NCI-H524 (cell line): ENCODE results near the gene KRT31.
"Not testable (repeated sequence)": the region's sequence is repeated elsewhere in the genome, so short reads cannot be mapped to it uniquely, and the experiment has no call there.

Experiments used
- DNase-seq, 2 experiments: peaks; one replicate each; lab custom pipeline; 2025; lab: John Stamatoyannopoulos, UW

The KRT31 gene

DNA sequence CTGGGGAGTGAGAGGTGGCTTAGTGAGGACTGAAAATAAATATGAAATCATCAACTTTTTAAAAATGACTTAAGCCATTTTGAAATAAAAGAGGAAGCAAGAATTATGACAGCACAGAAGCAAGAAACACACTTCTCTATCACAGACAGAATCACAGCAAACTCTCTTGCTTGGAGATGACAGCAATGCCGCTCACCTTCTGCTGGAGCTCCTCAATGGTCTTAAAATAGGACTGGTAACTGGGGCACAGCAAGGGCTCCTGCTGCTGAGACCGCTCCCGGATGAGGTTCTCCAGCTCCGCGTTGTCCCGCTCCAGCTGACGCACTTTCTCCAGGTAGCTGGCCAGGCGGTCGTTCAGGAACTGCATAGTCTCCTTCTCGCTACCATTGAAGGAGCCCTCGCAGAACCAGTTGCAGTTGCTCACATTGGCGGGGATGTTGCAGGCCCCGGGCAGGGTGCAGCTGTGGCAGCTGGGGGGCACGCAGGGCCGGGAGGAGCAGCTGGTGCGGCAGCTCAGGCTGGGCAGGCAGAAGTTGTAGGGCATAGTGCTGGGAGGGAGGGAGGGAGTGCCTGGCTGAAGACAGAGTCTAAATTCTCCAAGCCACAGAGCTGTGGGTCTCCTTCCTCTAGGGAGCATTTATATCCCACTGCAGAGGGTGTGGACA is at the start of gene KRT31:
KRT31 (minus strand) TSS at position 613 of the 665 bp plus-strand sequence; CDS start at position 544, 69 bp downstream.
- no peak for DNase-seq

DNA sequence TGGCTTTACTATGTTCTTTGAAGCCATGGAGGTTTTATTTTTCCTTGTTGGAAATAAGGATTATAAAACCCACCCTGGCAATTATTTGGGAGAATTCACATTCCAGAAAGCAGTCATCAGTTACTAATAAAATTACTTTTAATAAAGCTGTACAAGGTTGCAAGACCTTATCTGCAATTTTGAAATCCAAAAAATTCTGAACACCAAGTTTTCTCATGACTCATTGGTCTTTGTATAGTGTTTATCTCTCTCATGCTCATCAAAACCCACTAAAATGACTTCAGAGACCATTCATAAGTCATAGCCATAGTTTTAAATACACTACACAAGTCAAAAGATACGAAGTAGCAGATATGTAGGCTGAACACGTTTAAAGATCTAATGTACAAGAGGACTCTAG is 49.4 kb upstream of the KRT31 start:
- no peak for DNase-seq

DNA sequence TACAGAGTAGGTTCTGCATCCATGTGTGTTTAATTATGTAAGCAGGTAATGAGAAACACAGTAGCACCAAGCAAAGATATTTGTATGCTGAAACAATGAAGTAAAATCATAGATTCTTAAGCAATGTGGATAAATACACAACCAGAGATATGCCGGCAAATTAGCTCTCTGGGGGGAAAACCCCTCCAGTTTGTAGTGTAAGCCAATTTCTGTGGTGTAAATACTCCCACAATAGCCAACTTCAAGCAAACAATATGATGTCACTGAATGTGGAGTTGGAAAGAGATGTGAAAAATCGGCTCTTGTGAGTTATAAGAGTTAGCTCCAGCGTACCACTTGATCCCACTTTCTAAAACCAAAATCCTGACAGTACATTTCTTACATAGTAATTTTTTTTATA is 47.2 kb upstream of the KRT31 start:
- no peak for DNase-seq

DNA sequence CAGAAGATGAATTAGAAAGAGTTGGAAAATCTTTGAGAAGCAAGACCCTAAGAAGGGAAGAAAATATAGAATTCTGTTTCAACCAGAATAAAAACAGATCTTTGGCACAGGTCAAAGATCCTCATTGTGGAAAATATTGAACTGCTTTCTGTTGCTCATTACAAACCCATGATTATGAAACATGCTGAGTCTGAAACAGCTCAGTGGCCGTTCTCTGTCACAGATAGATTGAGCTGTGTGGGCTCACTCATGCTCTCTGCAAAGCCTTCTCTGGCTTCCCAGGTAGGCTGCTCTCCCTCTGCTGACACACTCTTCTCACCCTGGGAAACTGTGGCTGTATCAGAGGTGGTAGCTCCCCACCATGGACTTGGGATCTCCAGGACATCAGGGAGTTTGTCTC is 46.8 kb upstream of the KRT31 start:
- DNase-seq, result no peak

DNA sequence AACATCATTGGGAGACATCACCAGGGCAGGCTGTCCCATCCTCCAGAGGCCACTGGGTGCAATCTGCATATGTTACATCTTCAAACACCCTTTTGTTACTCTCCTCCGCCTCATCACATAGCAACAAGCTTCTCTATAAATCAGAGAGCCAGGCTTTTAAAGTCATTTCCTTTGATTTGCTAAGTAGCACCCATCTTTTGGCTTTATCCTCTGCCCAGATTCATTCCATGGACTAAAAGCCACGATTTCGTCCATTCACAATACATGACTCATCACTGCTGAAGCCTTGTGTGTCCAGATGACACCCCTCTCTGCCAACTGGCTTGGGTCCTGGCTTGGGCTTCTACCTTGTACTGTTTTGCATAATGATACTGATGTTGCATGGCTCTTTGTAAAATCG is 45.3 kb upstream of the KRT31 start:
- DNase-seq, result no peak

DNA sequence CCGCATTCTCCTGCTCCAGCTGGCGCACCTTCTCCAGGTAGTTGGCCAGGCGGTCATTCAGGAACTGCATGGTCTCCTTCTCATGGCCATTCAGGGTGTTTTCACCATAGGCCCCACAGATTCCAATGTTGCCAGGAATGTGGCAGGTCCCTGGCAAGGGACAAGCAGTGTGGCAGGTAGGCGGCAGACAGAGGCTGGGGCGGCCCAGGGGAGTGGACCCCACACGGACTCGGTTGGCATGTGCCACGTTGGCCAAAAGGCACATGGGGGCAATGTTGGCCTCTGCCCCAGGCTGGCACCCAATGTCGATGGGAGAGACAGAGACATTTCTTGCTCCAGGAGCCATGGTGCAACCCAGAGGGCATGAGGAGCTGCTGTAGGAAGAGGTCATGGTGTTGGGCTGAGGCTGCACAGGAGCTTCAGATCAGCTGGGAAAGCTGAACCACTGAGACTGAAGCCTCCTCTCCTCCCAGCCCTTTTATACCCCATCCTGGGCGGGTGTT is 43.2 kb upstream of the KRT31 start, which contains the start of gene KRT38:
KRT38 (minus strand) TSS at position 453 of the 503 bp plus-strand sequence; CDS start at position 391, 62 bp downstream.
- DNase-seq, result no peak

DNA sequence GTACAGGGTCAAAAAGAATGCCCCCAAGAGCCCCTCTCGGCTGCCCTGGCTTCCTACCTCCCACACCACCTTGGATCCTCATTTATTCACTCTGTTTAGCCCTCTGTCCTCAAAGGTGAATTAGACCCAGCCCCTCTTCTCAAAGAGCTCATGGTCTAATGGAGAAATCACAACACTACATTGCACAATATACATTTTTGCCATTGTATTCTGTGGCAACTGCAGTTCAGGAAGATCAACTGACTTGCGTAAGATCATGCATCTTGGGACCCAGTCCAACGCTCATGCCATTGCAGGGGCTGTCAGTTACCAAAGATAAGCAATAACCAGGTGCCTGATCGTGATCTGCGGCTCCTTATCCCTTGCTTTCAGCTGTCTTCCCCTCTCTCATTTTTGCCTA is 42.0 kb upstream of the KRT31 start:
- no peak for DNase-seq

DNA sequence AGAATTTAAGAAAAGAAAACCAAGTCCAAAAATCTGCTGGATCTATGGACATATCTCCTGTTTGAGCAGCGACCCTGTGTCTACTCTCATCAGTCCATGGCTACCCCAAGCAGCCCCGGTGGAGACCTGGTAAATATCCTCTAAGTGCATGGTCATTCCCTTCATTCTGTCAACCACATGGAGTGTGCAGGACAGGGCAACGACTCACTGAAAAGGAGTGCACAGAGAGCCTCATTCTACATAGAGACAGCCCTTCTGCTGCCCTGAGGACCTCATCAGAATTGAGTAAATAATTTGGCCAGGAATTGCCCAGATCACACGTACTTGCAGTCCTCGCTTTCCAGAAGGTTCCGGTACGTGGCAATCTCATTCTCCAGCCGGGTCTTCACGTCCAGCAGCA is 40.4 kb upstream of the KRT31 start:
- DNase-seq, result no peak

DNA sequence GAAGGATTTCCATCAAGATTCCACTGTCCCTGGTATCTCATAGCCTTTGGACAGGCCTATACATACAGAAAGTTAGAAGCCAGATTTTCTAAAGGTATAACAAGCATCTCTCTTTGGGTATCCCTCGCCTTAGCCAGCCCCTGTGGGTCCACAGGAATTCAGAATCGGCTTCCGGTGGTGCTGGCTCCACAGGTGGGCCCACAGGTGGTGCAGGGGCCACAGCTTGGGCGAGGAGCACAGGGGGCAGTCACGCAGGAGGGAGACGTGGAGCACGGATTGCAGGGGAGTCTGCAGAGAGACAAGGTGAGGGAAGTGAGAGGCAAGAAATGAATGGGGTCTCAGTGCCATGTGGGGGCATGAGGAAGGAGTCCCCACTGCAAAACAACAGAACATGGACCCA is 39.8 kb upstream of the KRT31 start:
- DNase-seq, result no peak

DNA sequence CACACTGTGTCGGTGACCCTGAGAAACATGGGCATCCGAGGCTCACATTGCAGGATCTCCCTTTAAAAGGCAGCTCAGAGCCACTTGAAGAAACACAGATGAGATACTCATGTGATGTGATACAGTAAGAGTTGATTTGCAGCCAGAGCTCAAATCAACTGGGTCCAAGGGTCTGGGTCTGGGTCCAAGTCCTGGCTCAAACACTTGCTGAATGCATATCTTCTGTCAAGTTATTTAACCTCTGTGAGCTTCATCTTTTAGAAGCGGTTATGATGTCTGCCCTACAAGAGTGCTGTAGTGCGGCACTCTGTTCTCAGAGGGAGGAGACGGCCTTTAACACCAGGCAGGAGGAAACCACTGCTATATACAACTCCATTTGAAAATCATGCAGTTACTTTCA is 37.0 kb upstream of the KRT31 start:
- no peak for DNase-seq

DNA sequence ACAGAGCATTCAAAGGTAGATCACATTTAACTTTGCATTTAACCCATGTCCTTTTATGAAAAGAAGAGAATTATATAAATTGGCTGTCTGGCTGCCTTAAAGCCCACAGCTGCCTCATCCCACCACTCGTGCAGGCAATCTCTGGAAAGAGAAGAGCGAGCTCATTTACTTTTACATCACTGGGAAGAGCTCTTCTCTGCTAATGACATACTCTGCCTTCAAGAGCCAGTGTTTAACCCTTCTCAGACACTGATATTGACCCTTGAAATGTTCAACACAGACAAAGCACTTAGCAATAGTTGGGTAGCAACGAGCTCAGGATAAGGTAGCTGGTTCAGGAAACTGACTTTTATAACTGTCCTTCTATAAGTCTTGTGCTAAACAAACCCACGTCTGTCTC is 36.6 kb upstream of the KRT31 start:
- no peak for DNase-seq

DNA sequence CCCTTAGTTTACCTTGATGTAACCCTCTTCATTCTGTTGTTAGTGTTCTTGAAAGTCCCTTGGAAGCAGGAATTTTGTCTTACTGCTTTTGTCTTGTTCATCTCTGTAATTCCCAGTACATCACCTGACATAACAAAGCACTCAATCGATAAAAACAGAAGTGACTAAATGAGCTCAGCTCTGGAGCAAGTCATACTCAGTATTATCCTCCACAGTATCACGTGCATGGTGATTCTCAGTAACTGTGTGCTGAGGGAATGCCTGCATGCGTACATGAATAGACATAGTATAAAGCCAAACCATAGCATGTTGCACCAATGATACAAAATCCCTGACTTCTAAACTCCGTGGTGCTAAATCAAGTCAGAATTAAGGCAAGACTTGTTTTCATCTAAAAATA is 36.2 kb upstream of the KRT31 start:
- DNase-seq, result no peak

DNA sequence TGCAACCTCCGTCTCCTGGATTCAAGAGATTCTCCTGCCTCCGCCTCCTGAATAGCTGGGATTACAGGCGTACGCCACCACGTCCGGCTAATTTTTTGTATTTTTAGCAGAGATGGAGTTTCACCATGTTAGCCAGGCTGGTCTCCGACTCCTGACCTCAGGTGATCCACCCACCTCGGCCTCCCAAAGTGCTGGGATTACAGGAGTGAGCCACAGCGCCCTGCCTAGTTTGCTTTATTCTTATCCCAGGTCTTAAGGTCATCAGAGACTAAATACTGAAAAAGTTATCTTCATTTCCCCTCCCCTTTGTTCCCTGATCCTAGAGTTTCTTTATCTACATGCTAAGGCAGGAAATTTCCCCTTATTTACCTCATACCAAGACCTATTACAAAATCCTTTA is 33.0 kb upstream of the KRT31 start:
- DNase-seq, result not testable (repeated sequence)

DNA sequence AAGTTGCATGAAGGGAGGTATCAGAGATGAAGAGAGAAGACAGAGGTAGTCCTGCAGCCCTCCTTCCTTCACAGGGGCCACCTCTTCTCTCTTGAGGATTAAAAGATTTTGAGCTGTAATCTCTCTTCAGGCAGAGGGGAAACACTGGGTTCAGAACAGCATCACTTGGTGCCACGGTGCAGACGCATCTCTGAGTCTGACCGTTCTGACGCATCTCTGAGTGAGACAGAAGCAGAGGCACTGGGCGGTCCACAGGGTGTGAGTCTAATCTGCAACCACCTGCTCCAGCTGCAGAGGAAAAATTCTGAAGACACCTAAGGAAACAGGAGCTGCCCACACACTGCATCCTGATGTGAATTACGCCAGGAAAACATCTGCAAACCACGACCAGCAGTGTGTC is 32.3 kb upstream of the KRT31 start:
- no peak for DNase-seq

DNA sequence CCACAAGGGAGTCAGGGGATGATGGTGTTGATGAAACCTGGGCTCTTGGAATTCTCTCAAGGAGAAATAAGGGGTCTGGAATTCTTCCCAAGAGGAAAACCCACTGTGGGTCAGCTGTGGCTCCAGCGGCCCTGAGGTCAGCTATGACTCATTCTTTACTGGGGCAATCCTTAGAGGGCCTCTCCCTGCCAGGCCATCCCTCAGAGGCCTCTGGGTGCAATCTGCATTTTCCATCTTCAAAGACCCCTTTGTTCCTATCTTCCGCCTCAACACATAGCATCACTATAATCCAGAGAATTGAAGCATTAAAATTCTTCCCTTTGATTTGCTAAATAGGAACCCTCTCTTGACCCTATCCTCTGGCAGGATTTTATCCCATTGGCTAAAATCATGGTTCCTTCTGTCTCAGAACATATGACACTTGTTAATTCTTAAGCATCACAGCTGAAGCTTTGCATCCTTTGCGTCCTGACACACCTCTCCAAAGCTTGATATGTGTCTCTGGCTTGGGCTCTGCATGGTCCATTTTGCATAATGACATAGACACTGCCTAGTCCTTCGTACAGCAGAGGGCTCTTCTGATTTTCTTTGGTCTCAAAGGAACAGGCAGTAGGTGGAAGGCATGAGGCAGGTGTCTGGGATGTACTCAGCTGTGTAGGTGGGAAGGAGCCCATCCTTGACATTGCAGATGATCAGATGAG is 31.3 kb upstream of the KRT31 start:
- no peak for DNase-seq

DNA sequence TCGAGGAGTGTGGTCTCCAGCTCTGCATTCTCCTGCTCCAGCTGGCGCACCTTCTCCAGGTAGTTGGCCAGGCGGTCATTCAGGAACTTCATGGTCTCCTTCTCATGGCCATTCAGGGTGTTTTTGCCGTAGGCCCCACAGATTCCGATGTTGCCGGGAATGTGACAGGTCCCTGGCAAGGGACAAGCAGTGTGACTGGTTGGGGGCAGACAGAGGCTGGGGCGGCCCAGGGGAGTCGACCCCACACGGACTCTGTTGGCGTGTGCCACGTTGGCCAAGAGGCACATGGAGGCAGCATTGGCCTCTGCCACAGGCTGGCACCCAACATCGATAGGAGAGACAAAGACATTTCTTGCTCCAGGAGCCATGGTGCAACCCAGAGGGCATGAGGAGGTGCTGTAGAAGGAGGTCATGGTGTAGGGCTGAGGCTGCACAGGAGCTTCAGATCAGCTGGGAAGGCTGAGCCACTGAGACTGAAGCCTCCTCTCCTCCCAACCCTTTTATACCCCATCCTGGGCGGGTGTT is 26.8 kb upstream of the KRT31 start, which contains the start of gene KRT37:
KRT37 (minus strand) TSS at position 475 of the 525 bp plus-strand sequence; CDS start at position 413, 62 bp downstream.
- DNase-seq, result no peak

DNA sequence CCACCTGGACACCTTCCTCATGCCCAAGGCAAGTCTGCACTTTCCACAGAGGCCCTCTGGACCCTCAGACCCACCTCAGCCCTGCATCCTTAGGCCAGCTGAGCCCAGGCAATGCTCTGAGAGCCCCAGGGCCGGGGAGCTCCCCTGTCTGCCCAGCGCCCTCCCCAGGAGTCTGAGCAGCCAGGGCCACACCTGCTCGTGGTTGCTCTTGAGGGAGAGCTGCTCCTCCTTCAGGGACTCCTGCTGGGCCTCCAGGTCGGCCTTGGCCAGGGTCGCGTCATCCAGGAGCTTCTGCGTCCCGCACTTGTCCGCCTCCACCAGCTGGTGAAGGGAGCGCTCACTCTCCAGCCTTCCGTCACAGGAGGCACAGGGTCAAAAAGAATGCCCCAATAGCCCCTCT is 25.2 kb upstream of the KRT31 start:
- not testable (repeated sequence) for DNase-seq

DNA sequence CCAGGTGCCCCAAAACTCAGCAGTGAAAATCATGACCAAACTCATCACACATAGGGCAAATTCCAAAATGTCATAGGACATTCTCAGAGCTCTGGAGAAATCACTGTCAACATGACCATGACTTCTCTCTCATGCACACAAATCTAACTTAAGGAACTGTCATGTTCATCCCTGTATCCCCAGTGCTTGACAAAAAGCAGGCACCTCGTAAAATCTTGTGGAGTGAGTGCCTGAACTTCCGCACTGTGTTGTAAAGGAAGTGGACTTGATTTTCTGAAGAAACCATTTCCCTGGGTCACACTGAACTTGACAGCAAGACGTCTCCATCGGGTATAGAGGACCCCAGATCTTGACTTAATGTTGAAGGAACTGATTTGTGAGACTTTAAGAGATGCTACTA is 24.2 kb upstream of the KRT31 start:
- no peak for DNase-seq

DNA sequence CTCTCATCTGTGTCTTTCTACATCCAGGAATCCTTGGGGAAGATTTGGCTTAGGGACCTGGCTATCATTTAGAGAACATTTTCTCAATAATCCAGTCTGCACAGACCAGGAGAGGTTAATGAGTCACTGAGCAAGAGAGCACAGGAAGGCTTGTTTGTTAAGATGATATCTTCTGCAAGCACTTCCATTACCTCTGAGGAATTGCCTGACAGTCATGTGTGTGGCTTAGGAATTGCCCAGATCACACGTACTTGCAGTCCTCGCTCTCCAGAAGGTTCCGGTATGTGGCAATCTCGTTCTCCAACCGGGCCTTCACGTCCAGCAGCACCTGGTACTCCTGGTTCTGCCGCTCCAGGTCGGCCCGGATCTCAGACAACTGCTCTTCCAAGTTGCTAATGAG is 23.7 kb upstream of the KRT31 start:
- DNase-seq, result no peak

DNA sequence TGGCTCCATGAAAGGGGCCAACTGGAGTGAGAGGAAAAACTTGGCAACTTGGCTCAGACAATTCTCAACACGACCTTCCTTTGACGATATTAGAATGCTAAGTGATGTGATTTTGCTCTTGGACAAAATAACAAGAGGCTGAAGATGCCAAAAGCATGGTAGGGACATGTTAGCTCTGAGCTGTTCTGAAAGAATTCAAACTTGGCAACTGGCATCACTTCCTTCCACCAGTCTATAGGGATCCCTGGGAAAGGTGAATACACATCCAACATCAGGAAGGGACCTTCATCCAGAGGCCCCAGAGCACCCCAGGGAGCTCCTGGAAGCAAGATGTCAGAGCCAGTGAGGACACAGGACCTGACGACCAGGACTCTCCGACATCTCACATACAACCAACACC is 22.7 kb upstream of the KRT31 start:
- no peak for DNase-seq

DNA sequence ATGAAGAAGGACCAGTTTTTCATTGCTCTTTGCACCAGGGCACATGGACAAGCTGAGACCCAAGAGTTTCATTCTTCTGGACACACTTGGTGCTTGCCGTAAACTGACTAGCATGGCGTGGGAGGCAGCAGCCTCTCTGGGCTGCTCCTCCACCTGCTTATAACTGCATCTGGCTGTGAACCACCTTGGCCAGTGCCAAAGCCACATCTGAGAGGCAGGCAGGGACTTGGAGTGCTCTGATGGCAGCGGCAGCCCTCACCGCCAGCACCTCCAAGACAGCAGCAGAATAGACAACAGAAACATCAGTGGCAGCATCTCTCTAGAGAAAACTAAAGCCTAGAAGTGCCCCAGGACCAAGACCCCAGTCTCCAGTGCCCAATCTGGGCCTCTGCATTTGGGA is 22.3 kb upstream of the KRT31 start:
- DNase-seq, result no peak

DNA sequence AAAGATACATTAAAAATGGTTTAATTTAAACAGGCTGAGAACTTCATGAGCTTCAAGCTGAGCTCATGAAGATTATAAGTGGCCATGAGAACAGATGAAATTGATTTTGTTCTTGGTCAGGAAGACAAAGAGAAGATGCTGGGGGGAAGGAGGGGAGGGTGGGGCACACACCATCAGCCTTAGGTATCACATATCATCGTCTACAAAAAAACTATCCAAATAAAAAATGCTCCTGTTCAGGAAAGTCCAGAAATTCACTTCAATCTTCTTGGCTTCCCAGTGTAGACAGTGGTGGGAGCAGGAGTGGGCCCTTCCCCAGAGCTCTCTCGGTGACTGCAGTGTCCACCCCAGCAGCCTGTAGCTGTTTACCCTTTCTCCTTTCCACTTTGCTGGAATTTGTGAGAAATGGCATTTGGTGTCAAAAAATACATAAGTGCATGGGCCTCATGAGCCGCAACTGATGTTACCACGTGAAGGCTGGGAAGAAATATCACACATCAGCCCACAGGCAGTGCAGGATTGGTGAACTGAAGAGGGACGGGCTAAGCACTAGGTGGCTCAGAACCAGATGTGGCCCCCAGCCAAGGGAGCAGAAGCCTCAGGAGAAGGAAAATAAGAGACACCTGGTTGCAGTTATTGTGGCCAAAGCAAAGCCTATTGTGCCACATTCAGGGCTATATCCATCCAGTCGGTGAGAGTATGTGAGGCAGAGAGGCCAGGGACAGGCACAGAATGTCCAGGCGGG is 20.9 kb upstream of the KRT31 start:
- DNase-seq, result no peak
